KOPT-K1 (cell line): ENCODE measurements around the gene TMEM91.

ENCODE experiments used
- H3K27ac ChIP-seq: fragments of 200-600 bp; sonication (generic); 2 replicates; pipeline ENCODE4 v1.5.1; 2016; ENCODE audit warnings: antibody characterized with exemption, mild to moderate bottlenecking, low read depth, low read length; ENCODE audit not compliant: poor library complexity, severe bottlenecking
- H3K36me3 ChIP-seq: fragments of 200-600 bp; sonication (generic); 2 replicates; pipeline ENCODE4 v1.5.1; 2017; ENCODE audit warnings: antibody characterized with exemption, mild to moderate bottlenecking, low read length, moderate library complexity; ENCODE audit not compliant: insufficient read depth
- H3K9me3 ChIP-seq: fragments of 200-600 bp; sonication (generic); 2 replicates; pipeline ENCODE4 v1.5.1; 2017; ENCODE audit warnings: antibody characterized with exemption, low read length, mild to moderate bottlenecking; ENCODE audit not compliant: insufficient read depth, poor library complexity, severe bottlenecking

Gene TMEM91

GRCh38 chr19:41376241-41376997, at the start of gene TMEM91:
TSS of gene TMEM91 (plus strand) at chr19:41376533. CDS start at chr19:41378310, 1,777 bp downstream.
- Histone ChIP-seq H3K27ac (no peak within 1 kb of the TSS), H3K9me3 (no peaks in the 10 kb centered on the region), H3K36me3 (peaks cover 7% of the 10 kb centered on the region; the same call in 1 of the 2 replicates)

DNA sequence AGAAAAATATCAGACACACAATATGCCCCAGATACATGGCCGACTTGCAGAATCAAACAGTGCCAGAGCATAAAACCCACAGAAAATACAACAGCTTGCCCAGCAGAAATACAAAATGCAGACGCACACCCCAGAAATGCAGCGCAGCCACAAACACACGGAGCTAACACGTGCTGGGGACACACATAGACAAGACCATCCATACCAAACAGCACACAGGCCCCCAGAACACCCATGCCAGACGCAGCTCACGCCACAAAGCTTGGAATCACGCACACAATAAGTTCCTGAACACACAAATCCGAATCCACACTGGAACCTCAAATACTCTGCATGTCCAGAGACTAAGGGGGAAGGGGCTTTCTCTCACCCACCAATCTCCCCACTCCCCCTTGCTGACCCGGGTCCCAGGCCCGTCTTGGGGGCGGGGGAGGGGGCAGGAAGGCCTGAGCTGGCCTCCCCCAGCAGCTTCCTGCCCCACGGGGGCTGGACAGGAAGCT, 49.2 kb upstream of the TMEM91 start:
- Histone ChIP-seq H3K27ac (peak overlapping the region; percentile 29), H3K36me3 (peaks cover 68% of the 10 kb centered on the region), H3K9me3 (no peaks in the 10 kb centered on the region)

DNA sequence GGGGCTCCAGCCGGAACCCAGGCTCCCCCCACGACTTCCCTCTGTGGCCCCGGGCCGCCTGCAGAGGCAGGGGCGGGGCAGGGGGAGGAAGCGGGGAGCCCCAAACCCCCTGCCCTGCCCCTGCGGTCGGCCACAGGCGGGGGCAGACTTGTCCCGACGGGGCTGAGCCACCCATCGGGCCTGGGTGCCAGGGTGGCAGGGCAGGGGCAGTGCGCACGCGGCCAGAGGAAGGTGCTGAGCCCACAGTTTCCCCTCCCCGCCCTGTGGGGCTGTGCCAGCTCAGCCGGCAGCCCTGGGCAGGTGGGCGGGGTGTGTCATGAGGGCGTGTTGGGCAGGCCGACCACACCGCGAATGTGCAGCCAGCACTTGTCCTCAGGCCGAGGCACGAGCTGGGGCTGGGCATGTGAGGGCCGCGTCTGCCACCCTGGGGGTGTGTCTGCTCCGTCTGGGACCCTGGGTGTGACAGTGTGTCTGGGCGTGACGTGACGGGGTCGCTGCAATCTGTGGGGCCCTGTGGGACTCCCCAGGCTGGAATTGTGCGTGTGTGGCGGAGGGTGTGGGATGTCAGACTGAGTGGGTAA, 48.7 kb upstream of the TMEM91 start:
- H3K27ac ChIP-seq, result peak overlapping the region; percentile 29
- H3K36me3 ChIP-seq, result peaks cover 68% of the 10 kb centered on the region
- H3K9me3 ChIP-seq, result no peaks in the 10 kb centered on the region

- H3K27ac ChIP-seq, result no peak overlapping the region
- peaks cover 65% of the 10 kb centered on the region for H3K36me3 ChIP-seq
- H3K9me3 ChIP-seq, result no peaks in the 10 kb centered on the region
These were observed 48.0 kb upstream of the TMEM91 start for GRCh38 chr19:41328157-41328841.

- H3K27ac ChIP-seq, result no peak overlapping the region
- no peaks in the 10 kb centered on the region for H3K9me3 ChIP-seq
- peaks cover 65% of the 10 kb centered on the region for H3K36me3 ChIP-seq
These were observed 47.5 kb upstream of the TMEM91 start for GRCh38 chr19:41328842-41329225.

DNA sequence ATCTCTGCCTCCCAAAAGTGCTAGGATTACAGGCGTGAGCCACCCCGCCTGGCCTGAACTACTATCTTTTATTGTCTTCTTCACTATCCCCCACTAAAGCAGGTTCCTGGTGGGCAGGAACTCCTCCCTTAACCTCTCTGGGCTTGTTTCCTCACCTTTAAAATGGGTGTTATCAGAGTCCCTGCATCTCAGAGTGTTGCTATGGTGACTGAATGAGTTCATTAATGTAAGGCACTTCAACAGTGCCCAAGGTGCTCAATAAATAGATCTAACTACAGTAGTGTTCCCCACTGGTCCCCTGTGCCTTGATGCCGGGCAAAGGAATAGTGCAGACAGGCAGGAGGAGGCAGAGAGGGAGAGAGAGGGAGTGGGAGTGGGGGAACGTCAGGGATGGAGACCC, 45.9 kb upstream of the TMEM91 start:
- H3K9me3 ChIP-seq, result no peaks in the 10 kb centered on the region
- H3K36me3 ChIP-seq, result peaks cover 67% of the 10 kb centered on the region
- H3K27ac ChIP-seq, result no peak overlapping the region

DNA sequence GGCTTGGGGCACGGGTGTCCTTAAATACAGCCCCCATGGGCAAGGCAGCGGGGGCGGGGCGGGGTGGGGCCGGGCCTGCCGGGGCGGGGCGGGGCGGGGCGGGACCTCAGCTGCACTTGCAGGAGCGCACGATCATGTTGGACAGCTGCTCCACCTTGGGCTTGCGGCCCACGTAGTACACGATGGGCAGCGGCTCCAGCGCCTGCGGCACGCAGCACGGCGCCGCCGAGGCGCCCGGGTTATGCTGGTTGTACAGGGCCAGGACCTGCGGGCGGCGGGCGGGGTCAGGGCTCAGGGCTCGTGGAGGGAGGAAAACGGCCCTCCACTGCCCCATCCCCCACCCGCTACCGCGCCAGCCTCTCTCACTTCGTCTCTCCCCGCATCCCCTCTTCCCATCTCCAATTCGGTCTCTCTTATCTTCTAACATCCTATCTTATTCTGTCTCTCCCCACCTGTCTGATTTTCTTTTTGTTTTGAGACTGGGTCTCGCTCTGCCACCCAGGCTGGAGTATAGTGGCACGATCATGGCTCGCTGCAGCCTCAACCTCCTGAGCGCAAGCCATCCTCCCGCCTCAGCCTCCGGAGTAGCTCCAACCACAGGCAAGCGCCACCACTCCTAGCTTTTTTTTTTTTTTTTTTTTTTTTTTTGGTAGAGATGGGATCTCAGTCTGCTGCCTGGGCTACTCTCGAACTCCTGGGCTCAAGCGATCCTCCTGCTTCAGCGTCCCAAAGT, 45.2 kb upstream of the TMEM91 start:
- peaks cover 69% of the 10 kb centered on the region for H3K36me3 ChIP-seq
- no peak overlapping the region for H3K27ac ChIP-seq

DNA sequence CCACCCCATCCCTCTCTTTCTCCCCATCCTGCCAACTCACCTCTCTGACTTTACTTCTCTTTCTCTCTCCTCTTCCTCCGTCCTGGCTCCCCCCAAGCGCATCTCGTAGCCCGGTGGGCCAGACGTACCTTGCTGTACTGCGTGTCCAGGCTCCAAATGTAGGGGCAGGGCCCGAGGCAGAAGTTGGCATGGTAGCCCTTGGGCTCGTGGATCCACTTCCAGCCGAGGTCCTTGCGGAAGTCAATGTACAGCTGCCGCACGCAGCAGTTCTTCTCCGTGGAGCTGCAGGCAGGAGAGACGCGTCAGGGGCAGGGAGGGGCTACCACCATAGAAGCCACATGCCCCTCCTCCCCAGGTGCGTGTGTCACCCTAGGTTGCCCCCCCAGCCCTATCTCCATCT, 44.3 kb upstream of the TMEM91 start:
- Histone ChIP-seq H3K9me3 (no peaks in the 10 kb centered on the region), H3K36me3 (peaks cover 71% of the 10 kb centered on the region), H3K27ac (no peak overlapping the region)

More for the DNA sequence above, 45.2 kb upstream of the TMEM91 start:
- no peaks in the 10 kb centered on the region for H3K9me3 ChIP-seq

- Histone ChIP-seq H3K27ac (no peak overlapping the region), H3K9me3 (no peaks in the 10 kb centered on the region), H3K36me3 (peaks cover 73% of the 10 kb centered on the region)
These were observed 43.9 kb upstream of the TMEM91 start for GRCh38 chr19:41332468-41332867.

DNA sequence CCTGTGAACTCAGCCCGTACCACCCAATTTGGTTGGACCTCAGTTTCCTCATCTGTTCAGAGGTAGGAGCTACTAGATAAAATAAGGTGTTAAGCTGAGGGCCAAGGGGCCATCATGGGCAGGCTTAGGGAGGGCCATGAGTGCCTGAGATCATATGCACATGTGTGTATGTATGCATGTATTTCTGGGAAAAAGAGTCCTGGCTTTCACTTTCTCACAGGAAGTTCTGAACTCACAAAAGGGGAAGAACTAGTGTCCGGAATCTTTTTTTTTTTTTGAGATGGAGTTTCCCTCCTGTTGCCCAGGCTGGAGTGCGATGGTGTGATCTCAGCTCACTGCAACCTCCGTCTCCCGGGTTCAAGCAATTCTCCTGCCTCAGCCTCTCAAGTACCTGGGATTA, 41.5 kb upstream of the TMEM91 start:
- Histone ChIP-seq H3K36me3 (peaks cover 78% of the 10 kb centered on the region), H3K27ac (no peak overlapping the region)

GRCh38 chr19:41335467-41335866, 40.9 kb upstream of the TMEM91 start:
- Histone ChIP-seq H3K9me3 (no peaks in the 10 kb centered on the region), H3K27ac (no peak overlapping the region), H3K36me3 (peaks cover 78% of the 10 kb centered on the region)

More for the DNA sequence above, 41.5 kb upstream of the TMEM91 start:
- H3K9me3 ChIP-seq, result no peaks in the 10 kb centered on the region

DNA sequence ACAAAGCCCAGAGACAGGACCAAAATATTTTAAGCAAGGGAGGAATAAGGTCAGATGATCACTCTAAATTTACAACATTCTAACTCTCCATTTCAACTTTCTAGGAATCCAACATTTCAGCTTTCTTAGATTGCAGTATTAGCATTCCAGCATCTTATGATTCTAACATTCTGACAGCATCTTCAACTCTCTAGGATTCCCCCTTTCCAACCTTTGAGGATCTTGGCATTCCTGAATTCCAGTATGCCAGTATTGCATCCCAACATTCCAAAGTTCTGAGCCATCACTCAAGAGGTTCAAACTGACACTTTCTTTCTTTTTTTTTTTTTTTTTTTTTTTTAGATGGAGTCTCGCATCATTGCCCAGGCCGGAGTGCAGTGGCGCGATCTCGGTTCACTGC, 36.4 kb upstream of the TMEM91 start:
- Histone ChIP-seq H3K27ac (no peak overlapping the region), H3K9me3 (no peaks in the 10 kb centered on the region), H3K36me3 (peaks cover 86% of the 10 kb centered on the region)

GRCh38 chr19:41341669-41342490, 34.5 kb upstream of the TMEM91 start:
- peak overlapping the region; percentile 43 for H3K27ac ChIP-seq
- peaks cover 84% of the 10 kb centered on the region for H3K36me3 ChIP-seq
- no peaks in the 10 kb centered on the region for H3K9me3 ChIP-seq

GRCh38 chr19:41344162-41344561, 32.2 kb upstream of the TMEM91 start:
- H3K36me3 ChIP-seq, result peaks cover 85% of the 10 kb centered on the region
- no peaks in the 10 kb centered on the region for H3K9me3 ChIP-seq
- H3K27ac ChIP-seq, result no peak overlapping the region
